Endothelial cell of umbilical vein (primary cell): Measurements from ENCODE around the gene PKP4. TPM values are rescaled to one million over a fixed set of nuclear protein-coding genes. Genes with fewer than 3 reads are reported as not detected.

Source experiments
- BruUV-seq: library from RNA; stranded (reverse); fragments of 400-500 nt; replicated peaks from 2 replicates; lab custom pipeline; 2021; lab: Mats Ljungman, UMichigan
- CTCF ChIA-PET: fragments of 300-600, 350-600 bp; sonication (Branson Sonifier 250); formaldehyde crosslinking; loops from one replicate; lab custom pipeline; 2021; ENCODE audit warnings: antibody characterized with exemption, inconsistent platforms; lab: Charles Lee
- POLR2A ChIA-PET: fragments of 300-600, 350-600 bp; sonication (Branson Sonifier 250); formaldehyde crosslinking; loops from one replicate; lab custom pipeline; 2021; ENCODE audit warnings: antibody characterized with exemption, inconsistent platforms; lab: Charles Lee
- DNase-seq: peaks from one replicate; pipeline ENCODE4 v3.0.0-alpha.2; 2011; ENCODE audit warnings: low read depth, low spot score
- FAIRE-seq: peaks from 2 replicates; lab custom pipeline; 2011; peaks lifted over from hg19 to GRCh38; lab: Jason Lieb, UNC
- H2AFZ ChIP-seq: 2 replicates; pipeline ENCODE4 v1.6.0; 2012; ENCODE audit warnings: low read depth, low read length, control low read depth, inconsistent platforms
- H3K27ac ChIP-seq: 2 replicates; pipeline ENCODE4 v1.5.1; 2011; ENCODE audit warnings: low read depth, mild to moderate bottlenecking, control low read depth, low read length, moderate library complexity; ENCODE audit not compliant: insufficient read depth
- H3K27me3 ChIP-seq, 2 experiments: 2 replicates each; pipeline versions ENCODE4 v1.6.0 to v1.6.1; 2011; ENCODE audit warnings: low read length in 2 of 2, mixed read lengths in 1 of 2; ENCODE audit not compliant: control insufficient read depth in 2 of 2, insufficient read depth in 2 of 2
- H3K36me3 ChIP-seq, 2 experiments: 2 replicates in 1 of 2; 3 replicates in 1 of 2; pipeline ENCODE4 v1.5.1; 2011; ENCODE audit warnings: low read length in 2 of 2, mild to moderate bottlenecking in 1 of 2, moderate library complexity in 1 of 2; ENCODE audit not compliant: control insufficient read depth in 2 of 2, insufficient read depth in 2 of 2; ENCODE audit errors: extremely low read depth in 1 of 2
- H3K4me1 ChIP-seq: 3 replicates; pipeline ENCODE4 v1.5.1; 2011; ENCODE audit warnings: mild to moderate bottlenecking, low read length; ENCODE audit not compliant: control insufficient read depth, insufficient read depth; ENCODE audit errors: extremely low read depth
- H3K4me2 ChIP-seq: 2 replicates; pipeline ENCODE4 v1.6.1; 2011; ENCODE audit warnings: low read length, control low read depth, mixed read lengths; ENCODE audit not compliant: insufficient read depth
- H3K4me3 ChIP-seq, 3 experiments: fragments of 200-600 bp in 1 of 3; sonication (generic), shearing (Covaris generic) in 1 of 3; replicated peaks in 1 of 3; 2 replicates each; pipeline ENCODE4 v1.5.1; 2011 to 2016; ENCODE audit warnings: control low read depth in 3 of 3, low read length in 3 of 3, mild to moderate bottlenecking in 2 of 3, inconsistent platforms in 1 of 3, low read depth in 1 of 3, moderate library complexity in 1 of 3; ENCODE audit not compliant: insufficient read depth in 1 of 3
- H3K79me2 ChIP-seq: 2 replicates; pipeline ENCODE4 v1.6.0; 2012; ENCODE audit warnings: low read length, inconsistent platforms; ENCODE audit not compliant: control insufficient read depth, insufficient read depth
- H3K9ac ChIP-seq: replicated peaks from 2 replicates; pipeline ENCODE3; 2011; ENCODE audit warnings: low read length, control low read depth; ENCODE audit not compliant: insufficient read depth; ENCODE audit errors: extremely low read depth
- H3K9me1 ChIP-seq: replicated peaks from 3 replicates; pipeline ENCODE4 v1.6.0; 2011; ENCODE audit warnings: mild to moderate bottlenecking, low read length; ENCODE audit not compliant: control insufficient read depth, insufficient read depth; ENCODE audit errors: extremely low read depth
- H3K9me3 ChIP-seq: replicated peaks from 2 replicates; pipeline ENCODE4 v1.5.1; 2012; ENCODE audit warnings: low read length, inconsistent platforms; ENCODE audit not compliant: control insufficient read depth, insufficient read depth
- H4K20me1 ChIP-seq: replicated peaks from 2 replicates; pipeline ENCODE3; 2011; ENCODE audit warnings: mild to moderate bottlenecking, low read length; ENCODE audit not compliant: control insufficient read depth, insufficient read depth; ENCODE audit errors: extremely low read depth
- CTCF ChIP-seq, 2 donors: IDR thresholded peaks; 1 replicate in 1 of 2; 2 replicates in 1 of 2; pipeline ENCODE4 v1.5.1; 2011; ENCODE audit warnings: low read length in 2 of 2, mild to moderate bottlenecking in 2 of 2, moderate library complexity in 2 of 2, control low read depth in 1 of 2, inconsistent platforms in 1 of 2, low read depth in 1 of 2; ENCODE audit not compliant: insufficient read depth in 1 of 2; ENCODE audit errors: extremely low read depth in 1 of 2
- EZH2 ChIP-seq: IDR thresholded peaks from 2 replicates; pipeline ENCODE4 v1.6.1; 2012; ENCODE audit warnings: borderline replicate concordance, low read depth, mild to moderate bottlenecking, moderate library complexity, low read length, inconsistent platforms; ENCODE audit not compliant: severe bottlenecking
- FOS ChIP-seq: IDR thresholded peaks from 2 replicates; pipeline ENCODE4 v1.6.1; 2011; ENCODE audit warnings: mild to moderate bottlenecking, low read length, moderate library complexity, borderline replicate concordance; ENCODE audit not compliant: insufficient read depth
- GATA2 ChIP-seq: IDR thresholded peaks from 2 replicates; pipeline ENCODE4 v1.7.0; 2011; ENCODE audit warnings: low read depth, mild to moderate bottlenecking, moderate library complexity, mixed read lengths, low read length; ENCODE audit not compliant: insufficient read length, insufficient read depth
- JUN ChIP-seq: IDR thresholded peaks from 2 replicates; pipeline ENCODE4 v1.6.1; 2011; ENCODE audit warnings: borderline replicate concordance, low read depth; ENCODE audit not compliant: insufficient read length, insufficient read depth
- MAX ChIP-seq: IDR thresholded peaks from 2 replicates; pipeline ENCODE4 v1.6.1; 2011; ENCODE audit not compliant: insufficient read depth, insufficient read length
- MYC ChIP-seq: IDR thresholded peaks from one replicate; pipeline ENCODE4 v1.6.1; 2011; ENCODE audit warnings: mild to moderate bottlenecking, low read depth, low read length
- POLR2A ChIP-seq: IDR thresholded peaks from 2 replicates; pipeline ENCODE4 v1.6.1; 2012; ENCODE audit warnings: low read depth, mild to moderate bottlenecking, control low read depth, low read length
- POLR2AphosphoS5 ChIP-seq: IDR thresholded peaks from 2 replicates; pipeline ENCODE4 v1.6.1; 2012; ENCODE audit warnings: low read depth, mild to moderate bottlenecking, control low read depth, low read length, moderate library complexity; ENCODE audit not compliant: insufficient read depth
- dilution Hi-C: fragments of 300-500 bp; cut with MboI; formaldehyde crosslinking; loops from one replicate; pipeline ENCODE4 v1.15.0; 2019; ENCODE audit warnings: low sequenced_read_pairs; ENCODE audit not compliant: extremely low pct_ligation_motif_present
- intact Hi-C: fragments of 100-400 bp; cut with micrococcal nuclease; formaldehyde crosslinking; loops from one replicate; pipeline ENCODE4 v1.10.0; 2022
- polyA plus RNA-seq, 4 experiments: library from polyadenylated mRNA; depleted of rRNA in 3 of 4; stranded (reverse) in 3 of 4; unstranded in 1 of 4; fragments of >200 nt; gene quantifications; 2 replicates each; pipeline versions ENCODE4 v1.2.1 to v1.2.3, GENCODE V29; 2011 to 2012; ENCODE audit warnings: missing spikeins in 1 of 4
- total RNA-seq: library from RNA; stranded (reverse); gene quantifications from 2 replicates; pipeline ENCODE4 v1.2.3, GENCODE V29; 2021

The PKP4 gene
- total and polyA plus RNA-seq, 2 donors (not counting 3 experiments of a cell fraction or from before 2014, with no cell fraction given) = 35.4 to 68.5 TPM

- Histone ChIP-seq H3K9ac (no peak overlapping the region), H3K36me3 (peaks cover 0 to 7% of the 10 kb centered on the region in 2 experiments), H4K20me1 (no peaks in the 10 kb centered on the region), H2AFZ (no peak overlapping the region), H3K4me2 (no peak overlapping the region), H3K27ac (no peak overlapping the region), H3K4me3 (no peak overlapping the region), H3K9me1 (no peaks in the 10 kb centered on the region), H3K79me2 (no peaks in the 10 kb centered on the region), H3K9me3 (no peaks in the 10 kb centered on the region), H3K4me1 (no peaks in the 10 kb centered on the region), H3K27me3 (no peaks in the 10 kb centered on the region)
- intact Hi-C loops (no loop called here), dilution Hi-C loops (no loop called here)
- FAIRE-seq (no peak), DNase-seq (no peak)
- BruUV-seq = no TSS peak
- ChIA-PET POLR2A (no interaction called here), CTCF (interaction anchor here (1.3 kb wide), 1 partner anchor 96 kb away, joined by 4 read pairs; no protein-coding TSS in a partner anchor)
- TF ChIP-seq MYC = no peak
- TF ChIP-seq POLR2A = no peak
- no peak for TF ChIP-seq CTCF (IDR thresholded peaks at IDR 0.05; ENCODE audit: extremely low read depth in 1 of 2, insufficient read depth in 1 of 2, low read depth in 1 of 2, low read length in 2 of 2)
- no peak for TF ChIP-seq MAX
- no peak for TF ChIP-seq POLR2AphosphoS5
- no peak for TF ChIP-seq EZH2
- no peak for TF ChIP-seq JUN
- TF ChIP-seq FOS = no peak
- no peak for TF ChIP-seq GATA2
Observed at GRCh38 chr2:158649846-158650245, 193.1 kb downstream of the PKP4 start.
